ENCODE data around the gene CD40.

- no peak for TF ChIP-seq CTCF (IDR thresholded peaks at IDR 0.05; ENCODE audit: insufficient read depth, low read length, poor library complexity, severe bottlenecking)
- no peak for TF ChIP-seq EZH2phosphoT487 (conservative IDR thresholded peaks at IDR 0.05; ENCODE audit: low read length)
Measured at GRCh38 chr20:46083101-46083500, 35.0 kb upstream of the CD40 start.
